Gastrocnemius medialis (tissue), 4 donors: Measurements from ENCODE around the gene LRRC43. TPM values are rescaled to one million over a fixed set of nuclear protein-coding genes. Genes with fewer than 3 reads are reported as not detected.

Source experiments
- ATAC-seq, 2 donors: fragments of 150-250 bp; one replicate each; pipeline ENCODE4 v1.9.1; 2016
- DNase-seq, 2 donors: peaks; one replicate each; pipeline ENCODE4 v3.0.0-alpha.2; 2019
- H3K27ac ChIP-seq, 4 donors: fragments of 200-600 bp; sonication (generic); 1 replicate in 1 of 4; 2 replicates in 3 of 4; pipeline ENCODE4 v1.5.1; 2016 to 2018; ENCODE audit warnings: mild to moderate bottlenecking in 2 of 4, moderate library complexity in 1 of 4
- H3K27me3 ChIP-seq, 3 donors: fragments of 200-600 bp; sonication (generic) in 2 of 3; 1 replicate in 1 of 3; 2 replicates in 2 of 3; pipeline versions ENCODE4 v1.5.1 to v1.6.0; 2016 to 2019; ENCODE audit warnings: mild to moderate bottlenecking in 1 of 3, moderate library complexity in 1 of 3
- H3K36me3 ChIP-seq, 2 donors: fragments of 200-600 bp; sonication (generic) in 1 of 2; one replicate each; pipeline ENCODE4 v1.5.1; 2017 to 2018
- H3K4me1 ChIP-seq, 2 donors: fragments of 200-600 bp; sonication (generic) in 1 of 2; one replicate each; pipeline ENCODE4 v1.5.1; 2016 to 2017; ENCODE audit warnings: mild to moderate bottlenecking in 2 of 2
- H3K4me3 ChIP-seq, 4 donors: fragments of 200-600 bp; sonication (generic) in 3 of 4; 1 replicate in 1 of 4; 2 replicates in 3 of 4; pipeline ENCODE4 v1.5.1; 2016 to 2019; ENCODE audit warnings: mild to moderate bottlenecking in 2 of 4
- H3K9me3 ChIP-seq, 3 donors: fragments of 200-600 bp; sonication (generic) in 2 of 3; 1 replicate in 1 of 3; 2 replicates in 2 of 3; pipeline ENCODE4 v1.5.1; 2016 to 2019
- POLR2A ChIP-seq, 2 donors: fragments of 450-650 bp; IDR thresholded peaks; one replicate each; pipeline ENCODE4 v1.6.1; 2017; ENCODE audit warnings: antibody characterized with exemption in 2 of 2, mild to moderate bottlenecking in 2 of 2, moderate library complexity in 2 of 2
- in situ Hi-C, 4 donors: fragments of 200-750 bp; cut with MboI; loops; one replicate each; pipeline versions ENCODE4 v1.15.0 to v1.8.0; 2017; ENCODE audit warnings: low sequenced_read_pairs in 4 of 4
- intact Hi-C: fragments of 100-400 bp; cut with DNase I; formaldehyde crosslinking; loops from one replicate; pipeline ENCODE4 v1.15.1; 2023; ENCODE audit warnings: low total_unique reads
- total RNA-seq, 4 donors: library from RNA; depleted of rRNA; stranded (reverse); fragments of >200 nt; gene quantifications; one replicate each; pipeline versions ENCODE4 v1.1.0 to v1.2.3, GENCODE V29; 2016
- TF ChIP-seq, protein P1 (sequence below), 5 experiments: fragments of 450-650 bp in 3 of 5; fragments of 200-600 bp in 2 of 5; sonication (generic) in 2 of 5; IDR thresholded peaks in 4 of 5; conservative IDR thresholded peaks in 1 of 5; 1 replicate in 4 of 5; 2 replicates in 1 of 5; pipeline ENCODE4 v1.5.1; 2016 to 2019; ENCODE audit warnings: antibody characterized with exemption in 5 of 5, mild to moderate bottlenecking in 3 of 5, moderate library complexity in 3 of 5

The LRRC43 gene
- total RNA-seq, 4 donors from 2014 or later = not detected

DNA sequence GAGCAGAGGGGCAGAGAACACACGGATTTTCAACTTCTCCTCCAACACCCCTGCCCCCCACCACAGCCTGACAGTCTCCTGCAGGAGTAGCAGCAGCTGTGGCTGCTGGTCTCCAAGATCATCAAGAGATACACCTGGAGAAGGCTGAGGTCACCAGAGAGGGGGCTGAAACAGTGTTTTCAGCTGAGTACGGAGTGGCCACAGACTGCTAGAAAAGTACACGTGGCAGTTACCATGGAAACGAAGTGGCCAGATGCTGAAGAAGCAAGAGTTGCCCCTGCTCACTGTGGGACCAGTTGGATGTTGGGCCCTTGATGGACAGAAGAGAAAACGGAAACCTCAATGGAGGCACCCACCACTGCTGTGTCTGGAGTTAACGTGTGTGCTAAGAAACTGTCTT, 47.9 kb downstream of the LRRC43 start:
- H3K27ac ChIP-seq = no peak overlapping the region
- ATAC-seq = no peak
- H3K36me3 ChIP-seq = peaks cover 0 to 55% of the 10 kb centered on the region in 2 donors
- no peaks in the 10 kb centered on the region for H3K27me3 ChIP-seq
- H3K4me1 ChIP-seq = peaks cover 7 to 8% of the 10 kb centered on the region in 2 donors
- TF ChIP-seq, protein P1, sequence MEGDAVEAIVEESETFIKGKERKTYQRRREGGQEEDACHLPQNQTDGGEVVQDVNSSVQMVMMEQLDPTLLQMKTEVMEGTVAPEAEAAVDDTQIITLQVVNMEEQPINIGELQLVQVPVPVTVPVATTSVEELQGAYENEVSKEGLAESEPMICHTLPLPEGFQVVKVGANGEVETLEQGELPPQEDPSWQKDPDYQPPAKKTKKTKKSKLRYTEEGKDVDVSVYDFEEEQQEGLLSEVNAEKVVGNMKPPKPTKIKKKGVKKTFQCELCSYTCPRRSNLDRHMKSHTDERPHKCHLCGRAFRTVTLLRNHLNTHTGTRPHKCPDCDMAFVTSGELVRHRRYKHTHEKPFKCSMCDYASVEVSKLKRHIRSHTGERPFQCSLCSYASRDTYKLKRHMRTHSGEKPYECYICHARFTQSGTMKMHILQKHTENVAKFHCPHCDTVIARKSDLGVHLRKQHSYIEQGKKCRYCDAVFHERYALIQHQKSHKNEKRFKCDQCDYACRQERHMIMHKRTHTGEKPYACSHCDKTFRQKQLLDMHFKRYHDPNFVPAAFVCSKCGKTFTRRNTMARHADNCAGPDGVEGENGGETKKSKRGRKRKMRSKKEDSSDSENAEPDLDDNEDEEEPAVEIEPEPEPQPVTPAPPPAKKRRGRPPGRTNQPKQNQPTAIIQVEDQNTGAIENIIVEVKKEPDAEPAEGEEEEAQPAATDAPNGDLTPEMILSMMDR (IDR thresholded peaks at IDR 0.05 in 4 of 5, conservative IDR thresholded peaks at IDR 0.05 in 1 of 5) = no peak
- TF ChIP-seq POLR2A (IDR thresholded peaks at IDR 0.05) = no peak
- H3K9me3 ChIP-seq = no peaks in the 10 kb centered on the region
- H3K4me3 ChIP-seq = no peak overlapping the region
- intact Hi-C loops = no loop called here
- no peak for DNase-seq
- in situ Hi-C loops = no loop called here

DNA sequence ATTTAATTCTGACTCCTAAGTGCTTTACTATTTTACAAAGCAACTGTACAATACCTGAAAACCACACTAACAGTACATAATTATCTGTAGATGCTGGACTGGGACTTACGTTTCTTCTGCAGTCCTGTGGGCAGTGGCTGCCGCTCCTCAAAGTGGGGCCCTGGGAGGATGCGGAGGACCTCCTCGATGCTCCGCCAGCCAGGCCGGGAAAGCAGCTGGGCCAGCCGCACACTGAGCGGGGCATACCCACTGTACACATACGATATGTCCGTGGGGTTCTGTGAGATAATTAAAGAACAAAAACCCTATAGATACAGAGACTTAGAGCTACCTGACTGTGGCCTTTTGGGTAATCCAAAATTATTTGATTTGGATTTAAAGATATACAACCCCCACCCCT, 49.8 kb downstream of the LRRC43 start:
- intact Hi-C loops = no loop called here
- DNase-seq = no peak
- no peak overlapping the region for H3K4me3 ChIP-seq
- H3K27ac ChIP-seq = no peak overlapping the region
- no peaks in the 10 kb centered on the region for H3K9me3 ChIP-seq
- H3K27me3 ChIP-seq = no peaks in the 10 kb centered on the region
- ATAC-seq = no peak
- no peaks in the 10 kb centered on the region for H3K4me1 ChIP-seq
- TF ChIP-seq, protein P1 (IDR thresholded peaks at IDR 0.05 in 4 of 5, conservative IDR thresholded peaks at IDR 0.05 in 1 of 5) = no peak
- TF ChIP-seq POLR2A (IDR thresholded peaks at IDR 0.05) = no peak
- H3K36me3 ChIP-seq = peaks cover 0 to 55% of the 10 kb centered on the region in 2 donors
- in situ Hi-C loops = no loop called here

DNA sequence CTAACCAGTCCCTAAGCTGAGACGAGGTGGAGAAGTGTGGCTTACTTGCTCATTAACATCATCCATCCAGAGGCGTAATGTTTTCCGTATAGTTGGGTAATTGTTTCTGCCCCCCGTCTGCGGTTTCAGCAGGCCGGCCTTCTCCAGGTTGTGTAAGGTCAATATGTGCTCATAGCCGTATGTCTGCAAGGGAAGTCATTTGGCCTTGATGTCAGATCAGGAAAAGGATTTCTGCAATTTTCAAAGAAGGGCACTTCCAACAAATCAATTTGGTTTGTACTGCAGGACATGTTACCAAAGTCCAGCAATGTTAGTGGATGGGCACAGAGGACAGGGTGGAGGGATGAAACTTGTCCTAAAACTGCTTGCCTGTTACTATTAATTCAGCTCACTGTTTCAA, 52.8 kb downstream of the LRRC43 start:
- DNase-seq (no peak), ATAC-seq (no peak)
- no peak for TF ChIP-seq POLR2A (IDR thresholded peaks at IDR 0.05)
- TF ChIP-seq, protein P1 (IDR thresholded peaks at IDR 0.05 in 4 of 5, conservative IDR thresholded peaks at IDR 0.05 in 1 of 5) = no peak
- Histone ChIP-seq H3K4me1 (no peaks in the 10 kb centered on the region), H3K27me3 (no peaks in the 10 kb centered on the region), H3K27ac (no peak overlapping the region), H3K36me3 (peaks cover 0 to 49% of the 10 kb centered on the region in 2 donors), H3K9me3 (no peaks in the 10 kb centered on the region), H3K4me3 (no peak overlapping the region)
- intact Hi-C loops = no loop called here
- in situ Hi-C loops = no loop called here

DNA sequence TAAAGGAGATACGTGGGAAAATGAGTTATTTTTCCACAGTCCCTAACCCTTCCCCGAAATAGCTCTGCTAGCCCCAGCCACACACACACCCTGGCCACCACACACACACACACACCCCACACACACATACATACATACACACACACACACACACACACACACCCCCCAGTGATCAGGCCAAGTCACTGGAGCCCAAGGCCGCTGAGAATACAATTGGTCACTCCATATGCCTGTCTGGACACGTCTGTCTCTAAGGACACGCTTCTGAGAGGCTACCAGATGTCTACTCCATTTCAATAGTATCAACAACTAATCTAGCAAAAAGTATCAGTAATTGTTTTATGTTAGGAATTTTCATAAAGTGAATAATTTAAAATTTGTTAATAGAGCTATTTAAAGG, 55.9 kb downstream of the LRRC43 start:
- Histone ChIP-seq H3K27ac (no peak overlapping the region), H3K27me3 (no peaks in the 10 kb centered on the region), H3K4me1 (no peaks in the 10 kb centered on the region), H3K9me3 (no peaks in the 10 kb centered on the region), H3K4me3 (no peak overlapping the region), H3K36me3 (peaks cover 0 to 42% of the 10 kb centered on the region in 2 donors)
- TF ChIP-seq POLR2A (IDR thresholded peaks at IDR 0.05) = no peak
- TF ChIP-seq, protein P1 (IDR thresholded peaks at IDR 0.05 in 4 of 5, conservative IDR thresholded peaks at IDR 0.05 in 1 of 5) = no peak
- intact Hi-C loops (no loop called here), in situ Hi-C loops (no loop called here)
- ATAC-seq = no peak
- DNase-seq = no peak

DNA sequence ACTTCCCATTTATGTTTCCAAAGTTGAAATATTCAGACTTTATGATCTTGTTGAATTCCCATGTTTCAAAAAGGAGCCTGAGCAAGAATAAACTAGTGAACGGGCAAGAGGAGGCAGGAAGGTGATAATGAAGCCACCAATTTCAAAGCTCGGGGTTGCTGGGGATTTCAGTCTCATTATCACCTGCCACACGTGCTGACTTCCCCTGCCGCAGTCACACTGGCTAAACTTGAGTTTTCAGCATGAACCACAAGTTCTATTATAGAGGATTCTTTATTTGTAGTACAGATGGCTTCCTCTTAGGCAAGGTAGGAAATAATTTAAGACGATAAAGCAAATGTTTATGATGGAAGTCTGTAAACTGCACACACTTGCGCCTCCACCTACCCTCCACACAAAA, 61.0 kb downstream of the LRRC43 start:
- DNase-seq = no peak
- intact Hi-C loops (no loop called here), in situ Hi-C loops (no loop called here)
- Histone ChIP-seq H3K4me1 (no peaks in the 10 kb centered on the region), H3K9me3 (no peaks in the 10 kb centered on the region), H3K27ac (no peak overlapping the region), H3K27me3 (no peaks in the 10 kb centered on the region), H3K36me3 (peaks cover 0 to 33% of the 10 kb centered on the region in 2 donors), H3K4me3 (no peak overlapping the region)
- ATAC-seq = no peak
- no peak for TF ChIP-seq POLR2A (IDR thresholded peaks at IDR 0.05)
- TF ChIP-seq, protein P1 (IDR thresholded peaks at IDR 0.05 in 4 of 5, conservative IDR thresholded peaks at IDR 0.05 in 1 of 5) = no peak
